Left ventricle myocardium superior (tissue), 1 donor: ENCODE results near the gene CCDC149. TPM values are rescaled to one million over a fixed set of nuclear protein-coding genes. Genes with fewer than 3 reads are reported as not detected.
"Not testable (repeated sequence)": the region's sequence is repeated elsewhere in the genome, so short reads cannot be mapped to it uniquely, and the experiment has no call there.

ENCODE experiments used
- ATAC-seq: fragments of 200-7000 bp; cut with Tn5 transposase; one replicate; pipeline ENCODE4 v1.9.1; 2020; ENCODE audit warnings: mild to moderate bottlenecking, moderate library complexity
- DNase-seq: peaks from one replicate; pipeline ENCODE4 v3.0.0-alpha.2; 2020
- intact Hi-C: fragments of 100-400 bp; cut with micrococcal nuclease; formaldehyde crosslinking; loops from one replicate; pipeline ENCODE4 v1.11.0; 2022
- total RNA-seq: library from RNA; stranded (reverse); fragmentation: NEBNext Ultra II Directional; extraction: Animal tissue kit (Norgen Biotek cat#: 25700); gene quantifications from one replicate; pipeline ENCODE4 v1.2.1, GENCODE V29; 2021
- donor health status: DM: no; HTN: yes; CAD: no; lungs with severe emphysema.

Gene CCDC149
- total RNA-seq, 1 donor from 2014 or later = 13.2 TPM

- intact Hi-C loops = no loop called here
- DNase-seq = no peak
- no peak for ATAC-seq
These were observed 8.6 kb upstream of the CCDC149 start for GRCh38 chr4:24921491-24921890.

GRCh38 chr4:24920008-24920407, 7.2 kb upstream of the CCDC149 start:
- DNase-seq (no peak), ATAC-seq (no peak)
- intact Hi-C loops = no loop called here

- intact Hi-C loops = no loop called here
- ATAC-seq = no peak
- DNase-seq = no peak
These were observed 4.4 kb upstream of the CCDC149 start for GRCh38 chr4:24917076-24917856.

DNA sequence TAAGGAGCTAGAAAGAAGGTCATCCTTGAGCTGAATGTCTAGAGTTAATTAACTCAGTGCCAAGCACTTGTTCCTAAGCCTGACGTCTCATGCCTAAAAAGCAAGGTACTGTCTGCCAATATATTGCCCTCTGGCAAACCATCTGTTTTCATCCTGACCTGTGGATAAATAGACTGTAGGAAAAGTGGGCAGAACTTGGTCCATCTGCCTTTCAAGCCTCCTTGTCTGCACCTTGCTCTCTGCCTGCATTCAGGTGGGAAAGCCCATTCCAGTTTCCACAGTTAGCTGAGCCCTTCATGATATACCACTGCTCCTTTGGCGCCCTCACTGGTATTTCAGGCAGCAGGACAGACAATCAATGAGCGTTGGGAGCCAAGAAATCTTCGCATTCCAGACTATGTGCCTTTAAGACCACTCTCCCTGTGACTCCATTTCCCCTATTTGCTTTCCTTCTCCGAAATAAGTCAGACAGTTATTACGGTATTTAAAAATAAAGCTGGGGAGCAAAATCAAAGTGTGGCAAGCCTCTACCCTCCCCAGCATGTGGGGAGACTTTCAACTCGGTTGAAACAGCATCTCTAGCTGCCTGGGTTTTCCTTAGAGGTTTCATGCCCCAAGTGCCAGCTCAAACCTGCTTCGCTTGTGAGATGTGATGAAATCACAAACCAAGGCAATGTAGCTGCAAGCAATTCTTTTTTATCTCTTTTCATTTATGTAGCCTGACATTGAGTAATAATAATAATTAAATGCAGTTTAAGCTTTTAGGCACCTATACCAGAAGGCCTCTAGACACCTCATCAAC, 2.5 kb upstream of the CCDC149 start:
- ATAC-seq (no peak), DNase-seq (no peak)
- intact Hi-C loops = no loop called here

DNA sequence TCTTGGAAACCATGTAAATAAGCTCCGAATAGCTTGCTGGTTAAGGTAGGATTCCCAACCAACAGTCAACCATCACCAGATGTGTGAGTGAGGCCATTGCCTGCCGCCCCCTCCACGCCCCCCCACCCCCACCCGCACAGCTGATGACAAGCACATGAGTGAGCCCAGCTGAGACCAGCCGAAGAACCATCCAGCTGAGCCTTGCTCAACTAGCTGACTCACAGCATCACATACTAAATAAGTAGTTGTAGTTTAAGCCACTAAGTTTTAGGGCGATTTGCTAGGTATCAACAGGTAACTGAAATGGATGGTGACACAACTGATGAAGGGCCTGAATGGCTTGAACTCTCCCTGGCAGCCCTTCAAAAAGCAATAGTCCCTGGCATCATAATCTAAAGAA, 1.6 kb upstream of the CCDC149 start:
- intact Hi-C loops = no loop called here
- no peak for DNase-seq
- ATAC-seq = no peak

- intact Hi-C loops = no loop called here
- DNase-seq (no peak), ATAC-seq (no peak)
These were observed 260 bp upstream of the CCDC149 start for GRCh38 chr4:24913119-24913485.

DNA sequence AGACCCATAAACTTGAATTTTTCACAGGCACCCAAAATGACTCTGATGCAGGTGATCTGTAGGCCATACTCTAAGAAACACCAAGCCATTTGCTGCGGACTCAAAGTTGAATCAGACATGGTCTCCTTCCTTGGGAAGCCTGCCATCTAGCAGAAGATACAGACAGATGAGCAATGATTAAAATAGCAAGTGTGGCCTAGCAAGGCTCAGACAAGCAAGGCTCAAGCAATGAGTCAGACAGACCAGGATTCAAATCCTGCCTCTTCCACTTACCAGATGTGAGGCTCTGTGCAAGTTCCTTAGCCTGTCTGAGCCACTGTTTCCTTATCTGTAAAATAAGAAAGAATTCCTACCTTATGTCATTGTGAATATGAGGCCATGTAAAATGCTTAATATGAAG, 2.3 kb downstream of the CCDC149 start:
- ATAC-seq (no peak), DNase-seq (no peak)
- intact Hi-C loops = no loop called here

DNA sequence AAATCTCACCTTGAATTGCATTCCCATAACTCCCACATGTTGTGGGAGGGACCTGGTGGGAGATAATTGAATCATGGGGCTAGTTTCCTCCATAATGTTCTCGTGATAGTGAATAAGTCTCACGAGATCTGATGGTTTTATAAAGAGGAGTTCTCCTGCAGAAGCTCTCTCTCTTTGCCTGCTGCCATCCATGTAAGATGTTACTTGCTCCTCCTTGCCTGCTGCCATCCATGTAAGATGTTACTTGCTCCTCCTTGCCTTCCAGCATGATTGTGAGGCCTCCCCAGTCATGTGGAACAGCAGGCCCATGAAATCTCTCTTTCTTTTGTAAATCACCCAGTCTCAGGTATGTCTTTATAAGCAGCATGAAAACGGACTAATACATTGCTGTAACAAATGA, 3.2 kb downstream of the CCDC149 start:
- ATAC-seq, intact Hi-C loops, DNase-seq: not testable (repeated sequence)

- intact Hi-C loops = no loop called here
- DNase-seq (no peak), ATAC-seq (no peak)
These were observed 15.2 kb downstream of the CCDC149 start for GRCh38 chr4:24897639-24898038.

DNA sequence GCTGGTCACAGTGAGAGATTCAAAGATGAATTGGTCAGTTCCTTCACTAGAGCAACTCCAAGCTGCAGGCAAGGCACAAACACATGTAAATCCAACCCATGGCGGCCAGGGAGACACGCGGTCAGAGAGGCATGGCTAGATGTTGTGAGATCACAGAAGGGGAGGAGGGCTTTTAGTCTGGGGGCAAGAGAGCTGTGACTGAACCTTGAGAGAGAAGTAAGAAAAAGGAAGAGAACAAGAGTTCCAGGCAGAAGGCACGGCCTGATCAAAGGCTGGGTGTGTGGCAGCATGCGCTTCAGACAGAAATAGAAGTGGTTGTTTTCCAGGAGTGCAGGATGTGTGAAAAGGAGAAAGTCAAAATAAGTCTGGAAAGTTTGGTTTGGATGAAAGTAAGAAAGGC, 15.9 kb downstream of the CCDC149 start:
- DNase-seq = no peak
- ATAC-seq = no peak

GRCh38 chr4:24896056-24896455, 16.8 kb downstream of the CCDC149 start:
- DNase-seq (no peak), ATAC-seq (no peak)
- intact Hi-C loops = no loop called here

More for the DNA sequence above, 15.9 kb downstream of the CCDC149 start:
- intact Hi-C loops = no loop called here

GRCh38 chr4:24895461-24895860, 17.4 kb downstream of the CCDC149 start:
- DNase-seq (no peak), ATAC-seq (no peak)
- intact Hi-C loops = no loop called here

GRCh38 chr4:24894846-24895245, 18.0 kb downstream of the CCDC149 start:
- no peak for ATAC-seq
- intact Hi-C loops = no loop called here
- DNase-seq = no peak

DNA sequence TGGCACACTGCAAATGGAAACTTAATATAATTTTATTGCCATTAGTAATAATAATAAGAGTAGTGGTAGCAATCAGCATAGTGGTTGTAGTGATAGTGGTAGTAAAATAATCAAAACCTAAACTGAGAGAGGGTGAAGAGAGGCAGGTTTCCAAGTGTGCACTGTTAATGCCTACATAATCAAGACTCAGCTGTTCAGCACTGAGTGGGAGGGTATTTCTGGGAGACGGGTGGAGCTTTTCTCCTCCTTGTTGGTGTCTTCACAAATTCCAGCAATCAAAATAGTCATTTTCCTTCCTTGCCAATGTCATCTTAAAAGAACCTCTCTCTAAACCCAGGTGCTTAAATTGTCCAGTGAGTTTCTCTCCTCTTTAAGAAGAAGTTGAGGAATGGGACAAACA, 18.6 kb downstream of the CCDC149 start:
- ATAC-seq = no peak
- intact Hi-C loops = no loop called here
- DNase-seq = no peak

GRCh38 chr4:24892778-24893177, 20.1 kb downstream of the CCDC149 start:
- intact Hi-C loops = no loop called here
- DNase-seq (no peak), ATAC-seq (no peak)

DNA sequence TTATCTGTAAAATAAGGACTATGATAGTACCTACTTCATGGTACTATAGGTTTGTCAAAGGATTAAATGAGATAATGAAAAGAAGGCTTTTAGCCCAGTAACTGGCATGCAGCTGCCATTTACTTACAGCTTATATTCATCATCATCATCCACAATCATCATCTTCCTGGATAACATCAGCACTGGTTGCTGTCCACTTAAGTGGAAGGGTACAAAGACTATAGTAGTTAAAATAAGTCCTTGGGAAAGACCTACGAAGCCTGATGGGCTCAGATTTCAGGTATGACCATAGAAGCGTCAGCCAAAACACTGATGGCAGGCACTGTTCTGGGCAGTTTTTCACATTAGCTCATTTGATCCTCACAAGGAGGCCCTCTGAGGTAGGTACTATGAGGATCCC, 20.6 kb downstream of the CCDC149 start:
- ATAC-seq = no peak
- no peak for DNase-seq
- intact Hi-C loops = no loop called here

DNA sequence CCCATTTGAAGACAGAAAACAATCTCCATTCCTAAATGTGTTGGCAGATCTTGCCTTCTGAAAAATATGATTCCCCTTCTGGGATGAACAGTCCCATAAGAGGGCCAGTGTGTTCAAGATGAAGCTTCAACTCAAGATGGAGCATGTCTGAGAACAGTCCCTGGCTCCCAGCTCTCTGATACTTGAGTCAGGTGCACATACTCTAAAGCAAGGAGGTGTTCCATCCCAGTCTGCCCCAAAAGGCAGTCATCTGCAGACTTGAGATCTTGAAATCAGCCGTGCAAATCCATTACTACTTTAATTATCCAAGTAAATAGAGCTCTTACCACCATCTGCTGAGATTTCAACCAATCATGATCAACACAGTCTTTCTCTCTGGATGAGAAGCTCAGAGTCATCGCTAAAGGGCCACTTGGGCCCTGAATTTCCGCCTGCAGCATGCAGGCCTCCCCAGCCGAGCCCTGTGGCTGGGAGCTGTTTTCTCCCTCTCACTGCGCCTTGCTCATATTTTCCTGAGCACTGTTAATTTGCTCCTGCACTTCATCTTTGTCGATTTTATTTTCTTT, 22.2 kb downstream of the CCDC149 start:
- ATAC-seq = no peak
- intact Hi-C loops = no loop called here
- DNase-seq = no peak

DNA sequence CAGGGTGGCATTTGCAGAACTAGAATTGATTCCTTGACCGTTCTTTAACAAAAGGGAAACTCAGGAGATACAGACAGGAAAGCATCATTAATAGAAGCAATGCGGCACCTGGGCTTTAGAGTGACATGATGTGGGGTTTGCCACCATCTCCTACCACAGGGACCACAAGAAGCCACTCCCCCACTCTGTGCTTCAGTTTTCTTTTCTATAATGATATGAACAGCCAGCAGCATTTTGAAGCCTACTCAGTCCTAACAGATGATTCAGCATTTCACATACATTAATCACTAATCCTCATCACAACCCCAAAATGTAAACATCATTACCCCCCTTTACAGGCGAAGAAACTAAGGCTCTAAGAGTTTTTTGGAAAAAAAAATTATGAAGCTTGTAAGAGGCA, 22.9 kb downstream of the CCDC149 start:
- intact Hi-C loops = no loop called here
- ATAC-seq (no peak), DNase-seq (no peak)

GRCh38 chr4:24888475-24889344, 24.1 kb downstream of the CCDC149 start:
- intact Hi-C loops = no loop called here
- no peak for DNase-seq
- no peak for ATAC-seq
